HCT116 (cell line): ENCODE measurements around the gene TFF3. TPM values are rescaled to one million over a fixed set of nuclear protein-coding genes. Genes with fewer than 3 reads are reported as not detected.

Source experiments
- ATAC-seq: fragments of 200-7000 bp; cut with Tn5 transposase; 2 replicates; pipeline ENCODE4 v1.9.1; 2020; ENCODE audit warnings: mild to moderate bottlenecking, moderate library complexity
- BruUV-seq: library from RNA; stranded (reverse); fragments of 400-500 nt; replicated peaks from 2 replicates; lab custom pipeline; 2021; lab: Mats Ljungman, UMichigan
- CTCF ChIA-PET: fragments of 300-600 bp; sonication (Branson Sonifier 250); formaldehyde crosslinking; loops from one replicate; lab custom pipeline; 2021; ENCODE audit warnings: antibody characterized with exemption; lab: Charles Lee
- POLR2A ChIA-PET: fragments of 300-600, 350-600 bp; sonication (Branson Sonifier 250); formaldehyde crosslinking; loops from one replicate; lab custom pipeline; 2021; ENCODE audit warnings: antibody characterized with exemption; lab: Charles Lee
- RAD21 ChIA-PET, 2 experiments: fragments of 300-600 bp; sonication (Branson Sonifier 250); formaldehyde crosslinking; loops; one replicate each; lab custom pipeline; 2023; ENCODE audit warnings: low total read pairs in 2 of 2; ENCODE audit not compliant: uncharacterized antibody in 2 of 2, unreplicated experiment in 2 of 2, low non-redundant PET in 1 of 2; lab: Charles Lee
- DNase-seq: peaks from one replicate; pipeline ENCODE4 v3.0.0-alpha.2; 2010; ENCODE audit warnings: low read depth, low spot score
- H2AFZ ChIP-seq: fragments of 200-600 bp; shearing (Covaris generic), sonication (generic); 2 replicates; pipeline ENCODE4 v1.6.1; 2017; ENCODE audit warnings: low read depth, mixed run types, mixed read lengths, antibody characterized with exemption, low read length; ENCODE audit not compliant: poor library complexity, severe bottlenecking
- H3K27ac ChIP-seq: 2 replicates; pipeline ENCODE4 v1.5.1; 2012; ENCODE audit warnings: low read depth, low read length
- H3K27me3 ChIP-seq: fragments of 200-600 bp; sonication (generic); 2 replicates; pipeline ENCODE4 v1.6.1; 2016; ENCODE audit warnings: mixed run types, low read length, mixed read lengths; ENCODE audit not compliant: insufficient read depth
- H3K36me3 ChIP-seq, 2 experiments: fragments of 200-500 bp in 1 of 2; fragments of 200-600 bp in 1 of 2; sonication (Bioruptor generic) in 1 of 2; sonication (generic) in 1 of 2; 2 replicates each; pipeline versions ENCODE4 v1.5.1 to v1.6.1; 2014 to 2016; ENCODE audit warnings: low read length in 2 of 2, inconsistent platforms in 1 of 2, mixed read lengths in 1 of 2, mixed run types in 1 of 2; ENCODE audit not compliant: insufficient read depth in 2 of 2, control insufficient read depth in 1 of 2
- H3K4me1 ChIP-seq, 2 experiments: fragments of 200-600 bp in 1 of 2; sonication (generic) in 1 of 2; 2 replicates each; pipeline versions ENCODE4 v1.5.1 to v1.6.1; 2012 to 2017; ENCODE audit warnings: low read length in 2 of 2, inconsistent platforms in 1 of 2, mild to moderate bottlenecking in 1 of 2, mixed read lengths in 1 of 2, mixed run types in 1 of 2, moderate library complexity in 1 of 2; ENCODE audit not compliant: insufficient read depth in 2 of 2, control insufficient read depth in 1 of 2
- H3K4me2 ChIP-seq: fragments of 200-600 bp; sonication (generic); 2 replicates; pipeline ENCODE4 v1.6.1; 2017; ENCODE audit warnings: mixed run types, low read length, mixed read lengths
- H3K4me3 ChIP-seq, 2 experiments: fragments of 200-600 bp in 1 of 2; sonication (generic) in 1 of 2; replicated peaks in 1 of 2; 2 replicates each; pipeline ENCODE4 v1.5.1; 2011 to 2016; ENCODE audit warnings: low read length in 2 of 2, control low read depth in 1 of 2, low read depth in 1 of 2, mild to moderate bottlenecking in 1 of 2, mixed read lengths in 1 of 2, mixed run types in 1 of 2
- H3K79me2 ChIP-seq: fragments of 200-600 bp; sonication (generic); 2 replicates; pipeline ENCODE4 v1.6.1; 2017; ENCODE audit warnings: mild to moderate bottlenecking, mixed run types, low read length, moderate library complexity, mixed read lengths; ENCODE audit not compliant: insufficient read depth
- H3K9ac ChIP-seq: fragments of 200-600 bp; sonication (generic); 2 replicates; pipeline ENCODE4 v1.6.1; 2016; ENCODE audit warnings: low read length, mixed read lengths
- H3K9me2 ChIP-seq: fragments of 200-600 bp; sonication (generic), shearing (Covaris generic); 2 replicates; pipeline ENCODE4 v1.6.1; 2017; ENCODE audit warnings: mixed run types, mild to moderate bottlenecking, moderate library complexity; ENCODE audit not compliant: insufficient read depth
- H3K9me3 ChIP-seq, 2 experiments: fragments of 200-500 bp in 1 of 2; fragments of 200-600 bp in 1 of 2; sonication (Bioruptor generic) in 1 of 2; sonication (generic) in 1 of 2; 2 replicates each; pipeline ENCODE4 v1.6.1; 2014 to 2017; ENCODE audit warnings: low read length in 2 of 2, mixed read lengths in 2 of 2, inconsistent platforms in 1 of 2, low read depth in 1 of 2, mild to moderate bottlenecking in 1 of 2, mixed run types in 1 of 2, moderate library complexity in 1 of 2; ENCODE audit not compliant: control insufficient read depth in 1 of 2, insufficient read depth in 1 of 2
- H4K20me1 ChIP-seq: fragments of 200-600 bp; sonication (generic), shearing (Covaris generic); 2 replicates; pipeline ENCODE4 v1.6.1; 2017; ENCODE audit warnings: mixed run types, mild to moderate bottlenecking, moderate library complexity; ENCODE audit not compliant: insufficient read depth
- CBX3 ChIP-seq: IDR thresholded peaks from 2 replicates; pipeline ENCODE4 v1.6.1; 2012; ENCODE audit warnings: low read depth
- CTCF ChIP-seq, 3 experiments: fragments of 200-600 bp in 1 of 3; sonication (generic) in 1 of 3; IDR thresholded peaks in 2 of 3; conservative IDR thresholded peaks in 1 of 3; 2 replicates each; pipeline ENCODE4 v1.5.1; 2012 to 2017; ENCODE audit warnings: low read depth in 2 of 3, low read length in 2 of 3, antibody characterized with exemption in 1 of 3, borderline replicate concordance in 1 of 3, control low read depth in 1 of 3, mild to moderate bottlenecking in 1 of 3, mixed read lengths in 1 of 3, mixed run types in 1 of 3, moderate library complexity in 1 of 3; ENCODE audit not compliant: insufficient read depth in 1 of 3
- EZH2phosphoT487 ChIP-seq: fragments of 200-600 bp; IDR thresholded peaks from 2 replicates; pipeline ENCODE4 v1.6.1; 2018; ENCODE audit warnings: antibody characterized with exemption, borderline replicate concordance
- FOSL1 ChIP-seq: IDR thresholded peaks from 2 replicates; pipeline ENCODE4 v1.6.1; 2012; ENCODE audit warnings: low read depth
- JUND ChIP-seq: IDR thresholded peaks from 2 replicates; pipeline ENCODE4 v1.6.1; 2012
- MAX ChIP-seq: IDR thresholded peaks from 2 replicates; pipeline ENCODE4 v1.6.1; 2012
- POLR2AphosphoS5 ChIP-seq: IDR thresholded peaks from 2 replicates; pipeline ENCODE4 v1.6.1; 2011; ENCODE audit warnings: mild to moderate bottlenecking, low read depth, low read length, moderate library complexity
- SIN3A ChIP-seq: IDR thresholded peaks from 2 replicates; pipeline ENCODE4 v1.6.1; 2012; ENCODE audit warnings: low read depth
- SP1 ChIP-seq: IDR thresholded peaks from 2 replicates; pipeline ENCODE4 v1.6.1; 2012; ENCODE audit warnings: low read depth
- SRF ChIP-seq: IDR thresholded peaks from 2 replicates; pipeline ENCODE4 v1.6.1; 2012; ENCODE audit warnings: low read depth
- ZFX ChIP-seq: fragments of 450-650 bp; IDR thresholded peaks from 2 replicates; pipeline ENCODE4 v1.6.1; 2017
- ZNF274 ChIP-seq: fragments of 200-500 bp; sonication (Bioruptor generic); IDR thresholded peaks from 2 replicates; pipeline ENCODE4 v1.6.1; 2014; ENCODE audit warnings: mild to moderate bottlenecking, low read depth, low read length, inconsistent platforms
- intact Hi-C: fragments of 100-400 bp; cut with micrococcal nuclease; formaldehyde crosslinking; loops from 2 replicates; pipeline ENCODE4 v1.10.0; 2022
- total RNA-seq: library from RNA; stranded (reverse); gene quantifications from one replicate; pipeline ENCODE4 v1.2.1, GENCODE V29; 2021; ENCODE audit not compliant: unreplicated experiment
- TF ChIP-seq, protein P1 (sequence below): IDR thresholded peaks from 2 replicates; pipeline ENCODE4 v1.6.1; 2011; ENCODE audit warnings: mild to moderate bottlenecking, low read length, moderate library complexity; ENCODE audit not compliant: insufficient replicate concordance; ENCODE audit errors: extremely low read depth

Gene TFF3
- total RNA-seq, 1 experiment from 2014 or later, result 0.22 TPM

GRCh38 chr21:42272109-42272962 is 42.9 kb downstream of the TFF3 start:
- H2AFZ ChIP-seq, result no peak overlapping the region
- no peaks in the 10 kb centered on the region for H3K9me2 ChIP-seq
- no TSS peak for BruUV-seq
- H3K4me1 ChIP-seq, result no peaks in the 10 kb centered on the region
- H3K9me3 ChIP-seq, result no peaks in the 10 kb centered on the region
- POLR2A ChIA-PET, result no interaction called here
- no peak overlapping the region for H3K4me2 ChIP-seq
- no peak overlapping the region for H3K9ac ChIP-seq
- no peaks in the 10 kb centered on the region for H3K27me3 ChIP-seq
- CTCF ChIA-PET, result interaction anchor here (1.2 to 1.9 kb wide), 3 partner anchors 12 to 13 kb away, joined by 4 to 6 read pairs (median 4); no protein-coding TSS in a partner anchor
- RAD21 ChIA-PET, result no interaction called here
- H3K4me3 ChIP-seq, result no peak overlapping the region
- no peaks in the 10 kb centered on the region for H3K36me3 ChIP-seq
- no peaks in the 10 kb centered on the region for H4K20me1 ChIP-seq
- intact Hi-C loops, result no loop called here
- no peaks in the 10 kb centered on the region for H3K79me2 ChIP-seq
- ATAC-seq (no peak), DNase-seq (no peak)
- TF ChIP-seq MAX (no peak), SRF (no peak), SIN3A (no peak), FOSL1 (no peak), ZNF274 (no peak), CBX3 (no peak), EZH2phosphoT487 (no peak), CTCF (IDR thresholded peaks at IDR 0.05 in 2 of 3, conservative IDR thresholded peaks at IDR 0.05 in 1 of 3; ENCODE audit: borderline replicate concordance in 1 of 3, insufficient read depth in 1 of 3, low read depth in 2 of 3, low read length in 2 of 3) (no peak), POLR2AphosphoS5 (no peak), JUND (no peak), ZFX (no peak), SP1 (no peak)
- TF ChIP-seq, protein P1, sequence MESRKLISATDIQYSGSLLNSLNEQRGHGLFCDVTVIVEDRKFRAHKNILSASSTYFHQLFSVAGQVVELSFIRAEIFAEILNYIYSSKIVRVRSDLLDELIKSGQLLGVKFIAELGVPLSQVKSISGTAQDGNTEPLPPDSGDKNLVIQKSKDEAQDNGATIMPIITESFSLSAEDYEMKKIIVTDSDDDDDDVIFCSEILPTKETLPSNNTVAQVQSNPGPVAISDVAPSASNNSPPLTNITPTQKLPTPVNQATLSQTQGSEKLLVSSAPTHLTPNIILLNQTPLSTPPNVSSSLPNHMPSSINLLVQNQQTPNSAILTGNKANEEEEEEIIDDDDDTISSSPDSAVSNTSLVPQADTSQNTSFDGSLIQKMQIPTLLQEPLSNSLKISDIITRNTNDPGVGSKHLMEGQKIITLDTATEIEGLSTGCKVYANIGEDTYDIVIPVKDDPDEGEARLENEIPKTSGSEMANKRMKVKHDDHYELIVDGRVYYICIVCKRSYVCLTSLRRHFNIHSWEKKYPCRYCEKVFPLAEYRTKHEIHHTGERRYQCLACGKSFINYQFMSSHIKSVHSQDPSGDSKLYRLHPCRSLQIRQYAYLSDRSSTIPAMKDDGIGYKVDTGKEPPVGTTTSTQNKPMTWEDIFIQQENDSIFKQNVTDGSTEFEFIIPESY, result no peak
- H3K27ac ChIP-seq, result no peak overlapping the region
